GM08714 (cell line): ENCODE data around the gene DSG3.

Source experiments
- H3K4me3 ChIP-seq: fragments of 200-500 bp; sonication (Bioruptor generic); 2 replicates; pipeline ENCODE4 v1.5.1; 2014; ENCODE audit warnings: mild to moderate bottlenecking, low read length, inconsistent platforms
- ZNF274 ChIP-seq: IDR thresholded peaks from 2 replicates; pipeline ENCODE4 v1.6.1; 2012; ENCODE audit warnings: mild to moderate bottlenecking, low read depth, low read length

Gene DSG3

DNA sequence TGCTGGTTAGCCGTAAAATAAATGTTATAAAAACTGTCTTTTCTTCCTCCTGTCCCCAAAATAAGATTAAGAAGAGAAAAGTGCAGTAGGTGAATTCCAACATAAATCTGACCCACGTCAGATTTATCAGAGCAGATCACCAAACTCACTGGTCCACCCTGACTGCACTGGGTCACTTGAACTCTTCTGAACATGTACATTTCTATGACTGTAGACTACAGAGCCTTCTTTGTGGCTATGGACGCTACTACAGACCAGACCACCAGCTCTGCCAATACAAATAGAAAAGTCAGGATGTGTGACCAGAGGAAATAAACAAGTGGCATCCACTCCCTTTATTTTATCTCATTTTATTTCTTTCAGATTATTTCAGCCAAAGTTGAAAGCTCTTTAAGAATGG is 62.0 kb downstream of the DSG3 start:
- no peak overlapping the region for H3K4me3 ChIP-seq
- TF ChIP-seq ZNF274, result no peak

DNA sequence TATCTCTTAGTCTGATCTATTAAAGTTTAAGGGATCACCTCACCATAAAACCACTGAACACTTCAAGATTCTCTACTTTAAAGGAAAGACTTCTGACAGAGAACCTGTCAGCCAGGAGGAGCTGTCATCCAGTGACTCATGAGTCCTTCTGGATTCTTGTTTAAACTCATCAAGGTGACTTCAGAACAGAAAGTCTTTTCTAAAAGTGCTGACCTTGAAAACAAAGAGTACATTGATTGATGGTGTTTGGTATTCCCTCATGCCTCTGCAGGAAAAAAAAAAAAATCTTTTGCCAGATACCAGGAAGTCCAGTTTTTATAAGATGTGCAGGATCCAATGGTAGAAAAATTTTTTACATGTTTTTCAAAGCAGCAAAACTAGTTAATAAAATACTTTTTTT is 62.8 kb downstream of the DSG3 start:
- H3K4me3 ChIP-seq, result no peak overlapping the region
- no peak for TF ChIP-seq ZNF274

DNA sequence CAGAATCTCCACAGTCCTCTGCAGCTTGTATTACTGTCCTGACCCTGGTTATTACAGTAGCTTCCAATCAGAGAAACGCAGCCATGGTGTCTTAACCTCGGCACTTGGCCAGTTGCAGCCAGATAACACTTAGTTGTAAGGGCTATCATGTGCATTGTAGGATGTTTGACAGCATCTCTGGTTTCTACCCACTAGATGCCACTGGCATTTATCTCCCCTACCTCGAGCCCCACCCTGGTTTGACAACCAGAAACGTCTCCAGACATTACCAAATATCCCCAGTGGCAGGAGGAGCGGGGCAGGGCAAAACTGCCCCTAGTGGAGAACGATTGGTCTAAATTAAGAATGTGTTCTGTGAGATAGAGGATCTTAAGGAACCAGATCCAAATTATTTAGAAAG is 63.6 kb downstream of the DSG3 start:
- TF ChIP-seq ZNF274, result no peak

DNA sequence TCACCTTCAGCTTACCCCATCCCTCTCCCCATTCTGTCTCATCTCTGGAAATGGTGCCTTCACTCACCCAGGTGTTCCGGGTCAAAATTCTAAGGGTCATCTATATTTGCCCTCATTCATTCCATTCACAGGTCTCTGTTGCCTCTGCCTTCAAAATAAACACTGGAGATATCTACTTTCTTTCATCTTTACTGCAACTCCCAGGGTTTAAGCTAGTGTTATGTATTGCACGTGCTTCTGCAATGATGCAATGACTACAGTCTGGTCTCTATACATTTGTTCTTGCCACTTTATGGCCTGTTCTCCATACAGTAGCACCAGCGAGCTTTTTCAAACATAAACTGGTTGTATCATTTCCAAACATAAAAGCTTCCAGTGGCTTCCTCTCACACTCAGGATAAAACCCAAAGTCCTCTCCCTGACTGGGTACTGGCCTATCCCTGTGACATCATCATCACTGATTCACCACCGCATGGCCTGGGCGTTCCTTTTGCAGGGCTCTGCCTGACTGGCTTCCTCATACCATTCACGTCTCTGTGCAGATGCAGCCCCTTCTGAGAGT is 64.7 kb downstream of the DSG3 start:
- H3K4me3 ChIP-seq, result no peak overlapping the region
- TF ChIP-seq ZNF274, result no peak

More for the DNA sequence above, 63.6 kb downstream of the DSG3 start:
- no peak overlapping the region for H3K4me3 ChIP-seq

DNA sequence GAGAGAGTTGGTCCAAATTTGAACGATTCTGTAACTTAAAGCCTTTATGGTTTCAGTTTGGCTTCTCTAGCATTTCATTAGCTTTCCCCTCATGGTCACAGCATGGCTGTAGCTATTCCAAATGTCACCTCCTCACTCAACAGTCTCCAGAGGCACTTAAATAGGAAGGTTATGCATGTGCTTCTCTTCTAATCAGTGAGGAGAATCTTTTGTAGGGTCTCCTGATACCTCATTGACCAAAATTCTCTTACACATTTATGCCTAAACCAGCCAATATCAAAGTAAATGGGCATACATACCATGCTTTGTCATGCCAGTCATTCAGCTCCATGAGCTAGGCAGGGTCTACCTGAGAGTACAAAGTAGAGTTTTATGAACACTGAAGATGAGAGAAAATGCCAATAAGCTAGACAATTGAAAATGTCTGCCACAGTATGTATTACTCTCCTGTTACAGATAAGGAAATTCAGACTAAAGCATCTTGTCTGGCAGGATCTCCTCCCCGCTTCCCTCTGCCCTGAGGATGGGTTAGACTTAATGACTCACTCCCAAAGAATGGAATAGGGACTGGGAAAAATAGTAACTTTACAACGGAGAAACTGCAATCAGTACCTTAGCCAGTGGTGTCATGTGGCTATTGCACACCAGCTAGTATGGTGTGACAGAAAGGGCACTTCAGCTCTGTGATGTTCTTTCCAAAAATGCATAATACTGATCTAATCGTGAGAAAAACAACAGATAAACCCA is 65.8 kb downstream of the DSG3 start:
- no peak for TF ChIP-seq ZNF274
- no peak overlapping the region for H3K4me3 ChIP-seq

DNA sequence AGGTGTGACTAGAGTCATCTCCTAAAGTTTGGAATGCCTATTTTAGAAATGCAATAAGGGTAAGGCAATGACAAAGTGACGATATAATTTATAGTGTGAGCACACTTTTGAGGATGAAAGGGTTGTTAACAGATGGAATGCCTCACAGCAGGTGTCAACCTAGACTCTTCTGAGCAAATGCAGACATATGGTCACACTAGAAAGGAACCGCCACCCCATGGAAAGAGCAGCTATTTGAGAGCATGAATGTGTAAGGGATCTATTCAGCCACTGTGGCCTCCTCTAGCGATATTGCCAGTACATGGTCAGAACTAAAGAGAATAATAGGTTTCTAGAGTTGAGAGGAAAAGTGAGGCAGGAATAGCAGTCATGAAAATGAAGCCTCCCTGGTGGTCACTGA is 68.9 kb downstream of the DSG3 start:
- TF ChIP-seq ZNF274, result no peak
- H3K4me3 ChIP-seq, result no peak overlapping the region

DNA sequence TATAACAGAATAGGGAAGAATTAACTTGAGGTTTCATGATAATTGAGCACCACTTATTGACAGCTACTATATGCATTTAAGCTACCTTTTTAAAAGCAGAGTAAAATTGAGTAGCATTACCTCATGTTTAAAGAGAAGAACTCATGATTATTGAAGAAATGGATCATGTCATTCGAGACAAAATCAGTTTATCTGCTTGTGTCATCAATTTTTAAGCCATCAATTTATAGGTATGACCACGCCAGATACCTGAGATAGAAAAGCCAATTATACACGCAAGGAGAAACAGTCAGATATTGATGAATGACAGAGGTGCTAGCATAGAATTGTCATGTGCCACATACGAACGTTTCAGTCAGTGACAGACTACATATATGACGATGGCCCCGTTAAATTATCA is 78.8 kb downstream of the DSG3 start:
- no peak for TF ChIP-seq ZNF274
- no peak overlapping the region for H3K4me3 ChIP-seq
